Measurements from ENCODE around the gene ZNHIT6. TPM values are rescaled to one million over a fixed set of nuclear protein-coding genes. Genes with fewer than 3 reads are reported as not detected.

Gene ZNHIT6
- total RNA-seq, 2 donors from 2014 or later: 18.8 to 24.0 TPM

GRCh38 chr1:85608851-85609250, 99.4 kb downstream of the ZNHIT6 start:
- ATAC-seq (replicated peaks in 1 of 2) (no peak), DNase-seq (no peak)
- no peaks in the 10 kb centered on the region for H3K27me3 Mint-ChIP-seq (ENCODE audit: low read depth)
- H3K4me3 Mint-ChIP-seq: no peak overlapping the region
- H3K36me3 Mint-ChIP-seq (ENCODE audit: insufficient read depth in 2 of 2): no peaks in the 10 kb centered on the region
- no peak overlapping the region for H3K27ac Mint-ChIP-seq
- H3K4me1 Mint-ChIP-seq (ENCODE audit: low read depth): no peaks in the 10 kb centered on the region
- H3K9me3 Mint-ChIP-seq: no peaks in the 10 kb centered on the region

DNA sequence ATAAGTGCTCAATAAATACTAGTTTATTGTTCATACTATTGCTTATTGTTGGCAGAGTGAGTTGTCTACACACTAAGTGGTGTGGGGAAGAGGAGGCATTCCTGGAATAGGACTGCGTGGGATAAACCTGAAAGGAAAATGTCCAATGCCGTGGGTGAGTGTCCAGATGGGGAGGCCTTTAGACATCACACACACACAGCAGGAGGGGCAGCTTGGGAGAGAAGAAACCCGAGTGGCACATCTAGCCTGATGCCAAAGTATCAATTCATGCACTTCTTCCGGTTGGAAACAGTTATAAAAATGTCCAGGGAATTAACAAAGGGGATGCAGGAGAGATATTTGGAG, 100.3 kb downstream of the ZNHIT6 start:
- Mint-ChIP-seq H3K27me3 (ENCODE audit: low read depth) (no peaks in the 10 kb centered on the region), H3K9me3 (no peaks in the 10 kb centered on the region), H3K4me3 (no peak overlapping the region), H3K4me1 (ENCODE audit: low read depth) (no peaks in the 10 kb centered on the region), H3K36me3 (ENCODE audit: insufficient read depth in 2 of 2) (no peaks in the 10 kb centered on the region), H3K27ac (no peak overlapping the region)
- no peak for DNase-seq
- no peak for ATAC-seq (replicated peaks in 1 of 2)

DNA sequence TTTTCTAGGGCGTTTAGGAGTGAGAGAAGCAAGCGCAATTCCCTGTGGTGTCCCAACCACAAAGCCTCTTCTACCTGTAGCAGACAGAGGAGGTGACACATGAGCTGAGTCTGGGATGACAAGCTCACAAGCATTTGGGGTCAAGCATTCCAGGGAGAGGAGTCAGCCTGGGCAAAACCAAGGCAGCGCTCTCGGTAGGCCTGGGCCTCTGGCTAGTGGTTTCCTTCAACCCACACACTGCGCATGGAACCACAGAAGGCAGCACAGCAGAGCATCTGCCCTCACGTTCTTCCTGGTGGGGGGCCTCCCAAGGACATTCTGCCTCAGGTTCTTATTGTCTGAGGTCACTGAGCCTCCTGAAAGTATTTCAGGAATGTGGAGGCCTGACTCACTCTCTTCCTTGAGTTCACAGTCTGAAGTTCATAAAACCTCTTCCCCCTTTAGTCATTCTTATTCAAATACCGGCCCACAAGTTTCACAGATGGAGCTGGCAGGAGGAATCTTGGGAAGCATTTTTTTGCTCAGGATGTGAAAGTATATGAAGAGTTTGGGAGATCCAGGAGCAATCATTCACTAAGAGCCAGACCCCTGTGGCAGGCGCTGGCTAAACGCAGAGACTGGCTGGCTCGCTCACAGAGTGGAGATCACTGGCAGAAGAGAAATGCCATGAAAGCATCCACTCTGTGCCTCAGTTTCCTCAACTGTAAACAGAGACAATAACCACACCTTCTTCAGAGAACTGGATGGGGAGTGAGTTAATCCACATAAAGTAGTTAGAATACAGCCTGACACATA, 100.9 kb downstream of the ZNHIT6 start:
- Mint-ChIP-seq H3K4me1 (ENCODE audit: low read depth) (no peaks in the 10 kb centered on the region), H3K9me3 (no peaks in the 10 kb centered on the region), H3K27ac (no peak overlapping the region), H3K4me3 (no peak overlapping the region), H3K36me3 (ENCODE audit: insufficient read depth in 2 of 2) (no peaks in the 10 kb centered on the region), H3K27me3 (ENCODE audit: low read depth) (no peaks in the 10 kb centered on the region)
- no peak for DNase-seq
- ATAC-seq (replicated peaks in 1 of 2): no peak

GRCh38 chr1:85606414-85606800, 101.8 kb downstream of the ZNHIT6 start:
- H3K27ac Mint-ChIP-seq: no peak overlapping the region
- H3K9me3 Mint-ChIP-seq: no peaks in the 10 kb centered on the region
- H3K27me3 Mint-ChIP-seq (ENCODE audit: low read depth): no peaks in the 10 kb centered on the region
- no peaks in the 10 kb centered on the region for H3K4me1 Mint-ChIP-seq (ENCODE audit: low read depth)
- no peak for ATAC-seq (replicated peaks in 1 of 2)
- no peak overlapping the region for H3K4me3 Mint-ChIP-seq
- no peaks in the 10 kb centered on the region for H3K36me3 Mint-ChIP-seq (ENCODE audit: insufficient read depth in 2 of 2)
- DNase-seq: no peak

- no peaks in the 10 kb centered on the region for H3K9me3 Mint-ChIP-seq
- no peaks in the 10 kb centered on the region for H3K4me1 Mint-ChIP-seq (ENCODE audit: low read depth)
- H3K27ac Mint-ChIP-seq: no peak overlapping the region
- ATAC-seq (replicated peaks in 1 of 2) (no peak), DNase-seq (no peak)
- no peaks in the 10 kb centered on the region for H3K36me3 Mint-ChIP-seq (ENCODE audit: insufficient read depth in 2 of 2)
- no peaks in the 10 kb centered on the region for H3K27me3 Mint-ChIP-seq (ENCODE audit: low read depth)
- no peak overlapping the region for H3K4me3 Mint-ChIP-seq
Observed at GRCh38 chr1:85605484-85606413, 102.5 kb downstream of the ZNHIT6 start.

DNA sequence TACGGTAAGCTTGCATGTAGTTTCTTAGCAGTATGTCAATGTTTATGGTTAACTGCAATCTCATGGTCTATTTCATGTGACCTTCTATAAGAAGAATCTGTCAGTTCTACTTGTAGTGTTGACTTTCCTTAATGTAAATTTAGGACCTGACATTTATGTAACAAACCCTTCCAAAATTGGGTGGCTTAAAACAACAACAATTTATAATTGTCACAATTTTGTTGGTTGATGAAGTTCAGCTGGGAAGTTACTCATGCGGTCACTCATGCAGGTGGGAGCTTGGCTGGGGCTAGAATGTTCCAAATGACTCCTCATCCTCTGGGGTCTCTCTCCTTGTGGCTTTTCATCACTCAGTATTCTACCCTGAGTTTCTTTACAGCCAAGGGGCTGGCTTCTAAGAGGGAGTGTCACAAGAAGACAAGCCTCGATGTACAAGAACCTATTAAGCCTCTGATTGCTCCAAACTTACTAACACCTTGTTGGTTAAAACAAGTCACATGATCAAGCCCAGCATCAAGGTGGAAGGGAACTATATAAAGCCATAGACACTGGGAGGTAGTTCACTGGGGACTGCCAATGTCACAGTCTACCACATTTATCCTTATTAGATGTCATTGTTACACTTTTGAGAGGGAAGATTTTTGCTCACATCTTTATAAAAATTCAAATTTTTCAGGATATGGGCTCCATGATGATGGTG, 103.8 kb downstream of the ZNHIT6 start:
- peaks cover 0 to 2% of the 10 kb centered on the region in 2 donors for H3K9me3 Mint-ChIP-seq
- no peak overlapping the region for H3K4me3 Mint-ChIP-seq
- DNase-seq (no peak), ATAC-seq (replicated peaks in 1 of 2) (no peak)
- no peaks in the 10 kb centered on the region for H3K4me1 Mint-ChIP-seq (ENCODE audit: low read depth)
- no peaks in the 10 kb centered on the region for H3K27me3 Mint-ChIP-seq (ENCODE audit: low read depth)
- H3K27ac Mint-ChIP-seq: no peak overlapping the region
- peaks cover 0 to 2% of the 10 kb centered on the region in 2 donors for H3K36me3 Mint-ChIP-seq (ENCODE audit: insufficient read depth in 2 of 2)

- H3K27ac Mint-ChIP-seq: no peak overlapping the region
- DNase-seq (no peak), ATAC-seq (replicated peaks in 1 of 2) (no peak)
- no peak overlapping the region for H3K4me3 Mint-ChIP-seq
- no peaks in the 10 kb centered on the region for H3K4me1 Mint-ChIP-seq (ENCODE audit: low read depth)
- no peaks in the 10 kb centered on the region for H3K27me3 Mint-ChIP-seq (ENCODE audit: low read depth)
- H3K36me3 Mint-ChIP-seq (ENCODE audit: insufficient read depth in 2 of 2): peaks cover 0 to 2% of the 10 kb centered on the region in 2 donors
- H3K9me3 Mint-ChIP-seq: peaks cover 2% of the 10 kb centered on the region in 2 donors
Observed at GRCh38 chr1:85603086-85603880, 105.0 kb downstream of the ZNHIT6 start.

- Mint-ChIP-seq H3K27me3 (ENCODE audit: low read depth) (no peaks in the 10 kb centered on the region), H3K4me1 (ENCODE audit: low read depth) (no peaks in the 10 kb centered on the region), H3K36me3 (ENCODE audit: insufficient read depth in 2 of 2) (peaks cover 0 to 2% of the 10 kb centered on the region in 2 donors), H3K4me3 (no peak overlapping the region), H3K9me3 (peaks cover 2% of the 10 kb centered on the region in 2 donors), H3K27ac (no peak overlapping the region)
- ATAC-seq (replicated peaks in 1 of 2) (no peak), DNase-seq (no peak)
Observed at GRCh38 chr1:85602571-85602970, 105.7 kb downstream of the ZNHIT6 start.

DNA sequence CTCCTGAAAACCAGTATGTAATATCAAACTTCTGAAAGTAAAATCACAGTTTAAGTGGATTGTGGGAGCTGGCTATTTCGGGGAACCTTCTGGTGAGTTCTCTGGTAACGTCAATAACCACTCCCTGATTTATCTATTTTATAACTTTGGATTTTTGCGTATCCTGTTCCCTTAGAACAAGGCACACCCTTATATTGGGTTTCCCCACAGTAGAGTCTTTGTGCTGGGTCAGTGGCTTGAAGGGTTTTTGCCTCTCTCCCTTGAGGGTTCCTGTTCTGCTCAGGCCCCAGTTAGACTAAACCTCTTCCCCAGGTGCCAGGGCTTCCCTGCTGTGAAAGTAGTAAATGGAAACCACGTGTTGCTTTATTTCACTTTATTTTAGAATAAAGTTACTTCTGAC, 106.3 kb downstream of the ZNHIT6 start:
- no peak for ATAC-seq (replicated peaks in 1 of 2)
- Mint-ChIP-seq H3K4me1 (ENCODE audit: low read depth) (no peaks in the 10 kb centered on the region), H3K27ac (no peak overlapping the region), H3K4me3 (no peak overlapping the region), H3K36me3 (ENCODE audit: insufficient read depth in 2 of 2) (peaks cover 0 to 2% of the 10 kb centered on the region in 2 donors), H3K27me3 (ENCODE audit: low read depth) (no peaks in the 10 kb centered on the region), H3K9me3 (peaks cover 2% of the 10 kb centered on the region in 2 donors)
- DNase-seq: no peak

GRCh38 chr1:85599681-85600080, 108.6 kb downstream of the ZNHIT6 start:
- Mint-ChIP-seq H3K4me1 (ENCODE audit: low read depth) (no peaks in the 10 kb centered on the region), H3K27ac (no peak overlapping the region), H3K27me3 (ENCODE audit: low read depth) (no peaks in the 10 kb centered on the region), H3K36me3 (ENCODE audit: insufficient read depth in 2 of 2) (peaks cover 0 to 2% of the 10 kb centered on the region in 2 donors), H3K9me3 (peaks cover 2% of the 10 kb centered on the region in 2 donors), H3K4me3 (no peak overlapping the region)
- DNase-seq: no peak
- ATAC-seq (replicated peaks in 1 of 2): no peak

Data from activated T-cell treated with anti-CD3 and anti-CD28 coated beads, Interleukin-2, amount 50 U/mL, for 72 hours (primary cell).